IPS-NIHi11 (cell line): ENCODE results near the gene PHF20.
"Not testable (repeated sequence)": the region's sequence is repeated elsewhere in the genome, so short reads cannot be mapped to it uniquely, and the experiment has no call there.

Experiments
- DNase-seq: peaks from one replicate; pipeline ENCODE4 v3.0.0; 2012; ENCODE audit warnings: mixed read lengths, low spot score

PHF20 gene

DNA sequence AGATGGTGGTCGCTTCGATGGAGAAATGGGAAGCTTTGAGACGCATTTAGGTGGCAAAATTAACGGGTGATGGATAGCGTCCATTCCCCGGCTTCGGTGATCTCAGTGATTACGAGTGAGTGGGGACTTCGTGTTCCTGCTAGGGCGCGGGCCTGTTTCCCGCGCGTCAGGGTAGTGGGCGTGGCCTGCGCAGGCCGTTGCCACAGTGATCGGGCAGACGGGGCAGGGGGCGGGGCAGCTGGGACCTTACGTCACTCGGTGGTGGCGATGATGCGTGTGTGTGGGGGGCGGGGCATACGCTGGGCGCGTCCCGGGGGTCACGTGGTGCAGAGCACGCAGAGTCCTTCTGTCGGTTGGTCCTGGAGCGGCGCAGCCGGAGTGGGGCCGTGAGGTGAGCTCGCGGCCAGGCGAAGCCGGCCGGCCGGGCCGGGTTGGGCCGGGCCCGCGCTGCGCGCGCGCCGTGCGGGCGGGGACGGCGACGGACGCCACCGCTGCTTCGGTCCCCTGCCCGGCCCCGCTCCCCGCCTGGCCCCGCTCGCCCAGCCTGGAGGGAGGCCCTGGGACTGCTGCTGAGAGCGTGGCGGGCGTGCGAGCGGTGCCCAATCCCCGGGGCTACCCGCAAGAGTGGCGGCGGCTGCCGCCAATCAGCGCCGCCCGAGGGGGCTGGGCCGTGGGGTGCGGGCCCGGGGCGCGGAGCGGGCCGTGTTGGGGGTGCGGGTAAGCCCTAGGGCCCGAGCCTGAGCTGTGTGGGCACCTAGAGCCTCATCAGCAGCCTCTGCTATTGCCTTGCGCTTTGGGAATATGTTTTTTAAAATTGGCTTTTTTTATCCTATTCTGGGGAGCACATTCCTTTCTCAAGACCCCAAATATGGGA is at the start of gene PHF20:
Gene PHF20, plus strand, starts transcription at position 327 of the 874 bp plus-strand sequence. CDS start 29,508 bp downstream, outside the sequence.
- peak; percentile 96 for DNase-seq

- DNase-seq, result not testable (repeated sequence)
Measured at GRCh38 chr20:35723275-35723639, 48.6 kb upstream of the PHF20 start.

DNA sequence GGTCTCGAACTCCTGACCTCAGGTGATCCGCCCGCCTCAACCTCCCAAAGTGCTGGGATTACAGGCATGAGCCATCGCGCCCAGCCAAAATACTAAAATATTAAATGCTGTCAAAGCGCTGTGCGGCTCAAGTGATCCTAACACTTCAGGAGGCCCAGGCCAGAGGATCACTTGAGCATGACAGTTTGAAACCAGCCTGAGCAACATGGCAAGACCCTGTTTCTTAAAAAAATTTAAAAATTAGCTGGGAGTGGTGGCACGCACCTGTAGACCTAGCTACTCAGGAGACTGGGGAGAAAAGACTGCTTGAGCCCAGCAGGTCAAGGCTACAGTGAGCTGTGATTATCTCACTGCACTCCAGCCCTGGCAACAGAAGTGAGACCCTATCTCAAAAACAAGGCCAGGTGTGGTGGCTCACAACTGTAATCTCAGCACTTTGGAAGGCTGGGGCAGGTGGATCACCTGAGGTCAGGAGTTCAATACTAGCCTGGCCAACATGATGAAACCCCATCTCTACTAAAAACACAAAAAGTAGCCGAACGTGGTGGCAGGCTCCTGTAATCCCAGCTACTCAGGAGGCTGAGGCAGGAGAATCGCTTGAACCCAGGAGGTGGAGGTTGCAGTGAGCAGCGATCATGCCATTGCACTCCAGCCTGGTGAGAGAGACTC is 48.0 kb upstream of the PHF20 start:
- DNase-seq, result not testable (repeated sequence)

- DNase-seq, result no peak
Measured at GRCh38 chr20:35724321-35725230, 47.2 kb upstream of the PHF20 start.

GRCh38 chr20:35726842-35727711 is 44.7 kb upstream of the PHF20 start:
- DNase-seq, result no peak

DNA sequence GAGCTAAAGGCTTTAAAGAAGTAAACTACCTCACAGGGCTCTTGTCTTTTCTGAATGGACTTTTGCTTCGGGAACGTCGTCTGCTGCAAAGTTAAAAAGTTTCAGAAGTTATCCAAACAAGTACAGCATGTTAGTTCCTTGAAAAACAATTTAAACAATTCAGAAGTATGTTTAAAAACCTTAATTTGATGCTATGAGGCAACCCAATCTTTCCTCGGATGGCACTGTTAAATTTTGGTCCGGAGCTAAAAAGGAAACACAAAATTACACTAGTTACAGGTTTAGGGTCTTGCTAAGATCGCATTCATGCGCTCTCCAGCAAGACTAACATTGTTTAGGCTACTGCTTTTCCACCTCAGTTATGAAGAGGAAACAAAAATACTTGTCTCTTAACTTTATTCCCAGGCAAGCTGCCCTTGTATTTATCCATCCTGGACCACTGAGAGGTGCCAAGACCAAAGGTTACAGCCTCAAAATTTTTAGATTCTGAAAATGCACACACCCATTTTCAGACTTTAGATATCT is 42.5 kb upstream of the PHF20 start:
- DNase-seq, result no peak

DNA sequence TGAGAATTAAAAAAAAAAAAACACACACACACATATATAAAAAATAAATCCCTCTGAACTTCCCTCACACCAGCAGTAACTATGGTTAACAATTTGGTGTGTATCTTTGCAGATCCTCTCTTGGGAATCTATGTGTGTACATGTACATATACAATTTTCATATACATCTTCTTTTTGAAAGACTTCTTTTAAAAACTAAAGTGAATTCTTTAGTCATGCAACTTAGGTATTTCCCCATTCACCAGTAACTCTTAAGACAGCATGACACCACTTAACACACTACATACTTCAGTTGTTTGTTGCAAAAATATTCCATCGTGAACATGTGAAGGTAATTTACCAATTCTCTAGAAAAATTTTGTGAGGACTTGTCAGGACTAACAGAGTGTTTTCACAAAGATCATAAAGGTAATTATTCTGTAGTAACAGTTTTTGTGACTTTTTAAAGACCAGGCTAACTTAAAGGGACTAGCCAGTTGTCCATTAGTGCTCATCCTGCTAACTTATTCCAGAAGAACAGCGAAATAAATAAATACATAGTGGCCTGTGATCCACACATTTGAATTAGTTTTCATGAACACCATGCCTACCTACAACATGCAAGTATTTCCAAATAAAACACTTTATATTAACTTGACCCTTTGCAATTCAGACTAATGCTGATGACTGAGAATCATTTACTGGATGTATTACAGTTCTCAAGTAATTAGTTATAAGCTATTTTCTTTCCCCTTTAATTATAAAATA is 41.8 kb upstream of the PHF20 start:
- DNase-seq, result no peak

- DNase-seq, result no peak
Measured at GRCh38 chr20:35730583-35731468, 41.0 kb upstream of the PHF20 start.

DNA sequence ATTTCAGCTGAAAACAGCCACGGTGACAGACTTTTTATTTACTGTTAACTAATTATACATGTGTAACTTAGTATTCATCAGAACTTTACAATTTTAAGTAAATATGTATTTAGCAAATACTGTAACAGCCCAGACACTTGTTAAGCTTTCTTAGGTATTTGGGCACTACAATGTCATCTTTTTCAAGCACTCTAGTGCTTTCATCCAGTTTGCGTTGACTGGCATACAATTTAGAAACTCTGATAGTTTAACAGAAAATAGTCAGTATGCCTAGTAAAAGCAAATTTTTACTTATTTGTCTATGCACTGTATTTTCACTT is 40.4 kb upstream of the PHF20 start:
- DNase-seq, result no peak

DNA sequence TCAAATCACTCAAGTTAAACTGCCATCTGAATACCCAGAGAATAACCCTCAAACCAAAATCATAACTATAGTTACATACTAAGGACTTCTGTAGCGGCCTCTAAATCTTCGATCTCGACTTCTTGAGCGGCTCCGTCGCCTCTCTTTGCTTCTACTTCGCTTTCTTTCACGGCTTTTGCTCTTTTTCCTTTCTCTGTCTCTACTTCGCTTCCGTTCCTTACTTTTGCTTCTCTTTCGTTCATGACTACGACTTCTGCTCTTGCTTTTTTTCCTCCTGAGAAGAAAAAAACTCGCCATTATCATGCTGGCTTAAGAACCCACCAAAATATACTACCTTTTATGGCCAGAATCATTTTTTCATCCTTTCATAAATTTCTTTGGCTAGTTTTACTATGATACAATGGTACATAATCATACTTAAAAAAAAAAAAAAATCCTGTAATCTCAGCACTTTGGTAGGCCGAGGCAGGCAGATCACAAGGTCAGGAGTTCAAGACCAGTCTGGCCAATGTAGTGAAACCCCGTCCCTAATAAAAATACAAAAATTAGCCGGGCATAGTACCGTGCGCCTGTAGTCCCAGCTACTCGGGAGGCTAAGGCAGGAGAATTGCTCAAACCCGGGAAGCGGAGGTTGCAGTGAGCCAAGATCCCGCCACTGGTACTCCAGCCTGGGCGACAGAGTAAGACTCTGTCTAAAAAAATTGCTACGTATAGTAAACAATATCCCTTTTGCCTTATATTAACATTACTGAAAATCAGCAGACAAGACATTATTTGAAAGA is 39.8 kb upstream of the PHF20 start:
- DNase-seq, result no peak

DNA sequence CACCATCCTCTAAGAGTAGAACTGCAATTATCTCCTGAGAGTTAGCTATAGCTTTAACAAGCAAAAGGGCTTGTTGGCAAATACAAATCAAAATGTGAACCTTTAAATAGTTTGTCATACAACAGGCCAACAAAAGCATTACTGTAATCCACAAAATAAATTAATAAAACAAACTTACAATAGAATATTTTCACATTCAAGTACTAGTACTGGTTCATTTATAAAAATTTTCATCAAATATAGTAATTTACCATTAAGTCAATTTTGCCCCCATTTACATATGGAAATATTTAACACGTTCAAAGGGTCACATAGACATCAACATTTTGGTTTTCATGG is 39.2 kb upstream of the PHF20 start:
- DNase-seq, result no peak

GRCh38 chr20:35734374-35734773 is 37.4 kb upstream of the PHF20 start:
- no peak for DNase-seq

DNA sequence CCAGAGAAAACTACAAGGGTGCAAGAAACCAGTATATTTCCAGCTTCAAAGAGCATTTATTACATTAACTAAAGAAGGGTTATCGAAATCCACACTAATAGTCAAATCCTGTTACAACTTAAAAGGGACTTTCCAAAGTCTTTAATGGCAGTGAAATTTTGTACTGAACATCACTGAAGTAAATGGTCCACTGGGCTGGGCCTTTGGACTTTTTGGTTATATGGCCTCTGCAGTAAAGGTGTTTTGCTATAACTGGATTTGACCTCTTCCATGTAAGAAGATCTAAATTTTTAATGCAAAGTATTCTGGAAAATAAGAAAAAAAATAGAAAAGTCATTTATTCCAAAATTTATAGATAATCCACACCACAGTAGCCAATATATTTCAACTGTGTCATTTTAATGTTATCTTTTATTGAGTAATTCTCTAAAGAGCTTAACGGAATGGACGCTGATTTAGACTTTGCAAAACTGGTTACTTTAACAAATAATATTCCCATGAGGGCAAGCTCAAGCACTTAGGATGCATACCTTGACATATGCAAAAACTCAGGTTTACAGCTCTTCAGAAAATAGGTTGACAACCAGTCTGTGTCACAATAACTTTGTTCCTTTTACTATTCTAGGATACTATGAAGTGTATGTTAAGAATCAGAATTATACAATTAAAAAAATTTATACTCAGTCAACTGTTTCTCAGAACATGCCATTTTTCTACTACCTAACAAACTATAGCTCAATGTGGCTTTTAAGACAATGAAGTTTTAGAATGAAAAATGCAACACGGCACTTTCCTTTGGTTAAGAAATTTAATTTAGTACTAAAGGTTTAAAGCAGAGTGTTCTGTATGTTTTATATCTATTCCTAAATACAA is 36.8 kb upstream of the PHF20 start:
- DNase-seq, result no peak

DNA sequence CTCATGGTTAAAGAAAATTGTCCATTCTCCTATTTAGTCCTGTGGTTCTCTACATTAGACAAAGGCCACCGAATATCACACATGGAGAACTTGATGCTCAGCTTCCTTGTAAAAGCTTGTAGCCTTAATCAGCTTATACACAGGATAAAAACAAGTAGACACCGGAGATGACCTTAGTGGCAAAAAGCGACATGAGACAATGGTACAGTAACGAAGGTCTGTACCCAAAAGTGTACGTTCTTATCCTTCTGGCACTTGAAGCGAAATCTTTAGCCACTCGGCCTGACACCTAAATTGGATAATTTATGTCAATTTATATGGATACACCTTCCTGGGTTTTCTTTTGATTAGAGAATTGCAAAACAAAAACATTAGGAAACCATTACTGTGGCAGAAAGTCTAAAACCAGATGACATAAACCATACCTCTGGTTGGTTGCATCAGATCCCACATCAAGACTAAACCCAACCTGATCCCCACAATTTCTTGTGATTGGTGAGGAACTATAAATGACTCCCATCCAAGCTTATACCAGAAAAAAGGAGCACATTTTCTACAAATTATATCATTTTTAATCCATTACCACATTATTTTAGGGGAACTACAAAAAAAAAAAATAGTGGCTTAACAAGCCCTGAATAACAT is 35.9 kb upstream of the PHF20 start:
- no peak for DNase-seq

- no peak for DNase-seq
Measured at GRCh38 chr20:35737865-35738333, 33.9 kb upstream of the PHF20 start.

DNA sequence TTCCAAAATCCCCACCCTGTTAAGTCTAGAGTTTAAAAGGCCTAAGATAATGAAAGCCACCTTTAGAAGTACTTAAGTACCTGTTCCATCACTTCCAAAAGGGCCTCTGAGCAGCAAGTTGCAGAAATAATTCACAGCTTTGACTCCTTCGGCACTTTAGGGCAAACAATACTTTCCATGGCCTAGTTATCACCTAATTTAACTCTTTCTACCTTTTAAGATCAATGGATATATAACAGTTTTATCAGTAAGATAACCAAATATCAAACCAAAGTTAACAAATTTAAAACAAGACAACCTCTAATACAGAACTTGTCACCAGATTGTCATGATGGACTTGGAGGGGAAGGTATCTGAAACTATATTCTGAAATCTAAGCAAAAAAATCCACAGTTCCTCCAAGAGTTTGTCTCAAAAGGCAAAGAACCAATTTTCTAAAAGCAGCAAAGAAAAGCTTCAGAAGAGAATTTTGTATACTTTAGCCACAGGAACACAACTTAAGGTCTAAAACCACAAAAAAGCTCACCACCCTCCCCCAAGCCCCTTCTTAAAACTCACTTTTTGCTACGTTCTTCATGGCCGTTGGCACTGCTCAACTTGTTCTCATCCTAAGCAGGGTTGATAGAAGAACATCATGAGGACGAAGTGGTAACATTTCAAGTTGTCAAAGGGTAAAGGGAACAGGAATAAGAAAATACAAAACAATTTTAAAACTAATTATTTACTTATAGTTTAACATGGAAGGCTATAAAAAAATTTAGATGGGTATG is 33.2 kb upstream of the PHF20 start:
- no peak for DNase-seq
